ENCODE data around the gene SRRD.

SRRD gene

GRCh38 chr22:26492220-26492619 lies 8.5 kb downstream of the SRRD start:
- no peak for TF ChIP-seq CTCF (IDR thresholded peaks at IDR 0.05; ENCODE audit: poor library complexity, severe bottlenecking)
- Histone ChIP-seq H3K4me3 (ENCODE audit: severe bottlenecking) (no peak overlapping the region), H3K9me3 (ENCODE audit: severe bottlenecking) (no peaks in the 10 kb centered on the region), H3K27ac (ENCODE audit: poor library complexity, severe bottlenecking) (peak overlapping the region; percentile 74), H3K27me3 (ENCODE audit: insufficient read depth, poor library complexity, severe bottlenecking) (no peaks in the 10 kb centered on the region), H3K36me3 (ENCODE audit: low read depth) (peaks cover 96% of the 10 kb centered on the region), H3K4me1 (ENCODE audit: insufficient read depth, poor library complexity, severe bottlenecking) (peaks cover 20% of the 10 kb centered on the region)
- ATAC-seq (ENCODE audit: low read depth) (no peak), DNase-seq (ENCODE audit: low spot score) (no peak)

- Histone ChIP-seq H3K4me1 (ENCODE audit: insufficient read depth, poor library complexity, severe bottlenecking) (peaks cover 20% of the 10 kb centered on the region), H3K9me3 (ENCODE audit: severe bottlenecking) (no peaks in the 10 kb centered on the region), H3K27ac (ENCODE audit: poor library complexity, severe bottlenecking) (peak overlapping the region; percentile 74), H3K36me3 (ENCODE audit: low read depth) (peaks cover 92% of the 10 kb centered on the region), H3K27me3 (ENCODE audit: insufficient read depth, poor library complexity, severe bottlenecking) (no peaks in the 10 kb centered on the region), H3K4me3 (ENCODE audit: severe bottlenecking) (no peak overlapping the region)
- ATAC-seq (ENCODE audit: low read depth) (no peak), DNase-seq (ENCODE audit: low spot score) (no peak)
- TF ChIP-seq CTCF (IDR thresholded peaks at IDR 0.05; ENCODE audit: poor library complexity, severe bottlenecking) = no peak
Measured at GRCh38 chr22:26494506-26494905, 10.8 kb downstream of the SRRD start.

GRCh38 chr22:26496456-26496855 lies 12.8 kb downstream of the SRRD start:
- peaks cover 20% of the 10 kb centered on the region for H3K4me1 ChIP-seq (ENCODE audit: insufficient read depth, poor library complexity, severe bottlenecking)
- no peak for DNase-seq (ENCODE audit: low spot score)
- ATAC-seq (ENCODE audit: low read depth) = no peak
- no peaks in the 10 kb centered on the region for H3K27me3 ChIP-seq (ENCODE audit: insufficient read depth, poor library complexity, severe bottlenecking)
- no peak overlapping the region for H3K27ac ChIP-seq (ENCODE audit: poor library complexity, severe bottlenecking)
- no peak overlapping the region for H3K4me3 ChIP-seq (ENCODE audit: severe bottlenecking)
- no peaks in the 10 kb centered on the region for H3K9me3 ChIP-seq (ENCODE audit: severe bottlenecking)
- no peak for TF ChIP-seq CTCF (IDR thresholded peaks at IDR 0.05; ENCODE audit: poor library complexity, severe bottlenecking)
- peaks cover 95% of the 10 kb centered on the region for H3K36me3 ChIP-seq (ENCODE audit: low read depth)

- H3K9me3 ChIP-seq (ENCODE audit: severe bottlenecking) = no peaks in the 10 kb centered on the region
- ATAC-seq (ENCODE audit: low read depth) (no peak), DNase-seq (ENCODE audit: low spot score) (no peak)
- H3K27ac ChIP-seq (ENCODE audit: poor library complexity, severe bottlenecking) = no peak overlapping the region
- no peak for TF ChIP-seq CTCF (IDR thresholded peaks at IDR 0.05; ENCODE audit: poor library complexity, severe bottlenecking)
- H3K36me3 ChIP-seq (ENCODE audit: low read depth) = peaks cover 95% of the 10 kb centered on the region
- peaks cover under 1% of the 10 kb centered on the region for H3K4me1 ChIP-seq (ENCODE audit: insufficient read depth, poor library complexity, severe bottlenecking)
- H3K4me3 ChIP-seq (ENCODE audit: severe bottlenecking) = no peak overlapping the region
- H3K27me3 ChIP-seq (ENCODE audit: insufficient read depth, poor library complexity, severe bottlenecking) = no peaks in the 10 kb centered on the region
Measured at GRCh38 chr22:26499188-26499703, 15.6 kb downstream of the SRRD start.

GRCh38 chr22:26501996-26502395 lies 18.3 kb downstream of the SRRD start:
- Histone ChIP-seq H3K9me3 (ENCODE audit: severe bottlenecking) (no peaks in the 10 kb centered on the region), H3K27ac (ENCODE audit: poor library complexity, severe bottlenecking) (no peak overlapping the region), H3K27me3 (ENCODE audit: insufficient read depth, poor library complexity, severe bottlenecking) (no peaks in the 10 kb centered on the region), H3K4me3 (ENCODE audit: severe bottlenecking) (no peak overlapping the region), H3K36me3 (ENCODE audit: low read depth) (peaks cover 96% of the 10 kb centered on the region), H3K4me1 (ENCODE audit: insufficient read depth, poor library complexity, severe bottlenecking) (no peaks in the 10 kb centered on the region)
- DNase-seq (ENCODE audit: low spot score) (no peak), ATAC-seq (ENCODE audit: low read depth) (no peak)
- no peak for TF ChIP-seq CTCF (IDR thresholded peaks at IDR 0.05; ENCODE audit: poor library complexity, severe bottlenecking)
